WTC11 (cell line): ENCODE results near the gene ANGEL1.

ENCODE experiments used
- ESRRA ChIP-seq: sonication (generic); formaldehyde crosslinking; IDR thresholded peaks from 2 replicates; pipeline ENCODE4 v1.8.1; 2022; ENCODE audit warnings: mild to moderate bottlenecking, missing genetic modification reagents, borderline replicate concordance
- MXD4 ChIP-seq: fragments of 250-450 bp; sonication (Bioruptor Pico); IDR thresholded peaks from 2 replicates; pipeline ENCODE4 v1.8.0; 2021; ENCODE audit warnings: mild to moderate bottlenecking, moderate library complexity, borderline replicate concordance
- ZNF423 ChIP-seq: fragments of 250-450 bp; sonication (Bioruptor Pico); IDR thresholded peaks from 2 replicates; pipeline ENCODE4 v2.1.2; 2022; ENCODE audit warnings: mild to moderate bottlenecking, moderate library complexity
- TF ChIP-seq, protein P1 (sequence below): fragments of 200-600 bp; IDR thresholded peaks from 2 replicates; pipeline ENCODE4 v1.8.0; 2022; ENCODE audit warnings: antibody characterized with exemption
- TF ChIP-seq, protein P2 (sequence below): sonication (generic); formaldehyde crosslinking; IDR thresholded peaks from 2 replicates; pipeline ENCODE4 v1.8.1; 2023; ENCODE audit warnings: mild to moderate bottlenecking, missing genetic modification reagents

DNA sequence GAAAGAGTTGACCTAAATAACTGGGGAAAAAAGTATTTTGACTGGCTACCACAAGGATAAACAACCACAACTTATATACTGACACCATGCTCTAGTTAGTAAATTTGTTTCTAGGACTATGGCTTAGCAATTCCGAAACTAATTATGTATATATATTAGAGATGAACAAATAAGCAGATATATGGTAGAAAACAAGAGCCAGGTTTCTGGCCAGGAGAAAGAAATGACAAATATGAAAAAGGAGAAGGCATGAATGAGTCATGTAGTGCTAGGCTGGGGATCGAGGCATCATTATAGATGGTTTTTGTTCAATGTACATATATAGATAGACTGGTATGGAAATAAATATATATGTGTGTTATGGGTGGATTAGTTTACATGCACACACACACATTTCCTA is 8.0 kb upstream of the ANGEL1 start:
- TF ChIP-seq ESRRA (CRISPR knock-in tag), result no peak
- no peak for TF ChIP-seq MXD4
- TF ChIP-seq, protein P1, sequence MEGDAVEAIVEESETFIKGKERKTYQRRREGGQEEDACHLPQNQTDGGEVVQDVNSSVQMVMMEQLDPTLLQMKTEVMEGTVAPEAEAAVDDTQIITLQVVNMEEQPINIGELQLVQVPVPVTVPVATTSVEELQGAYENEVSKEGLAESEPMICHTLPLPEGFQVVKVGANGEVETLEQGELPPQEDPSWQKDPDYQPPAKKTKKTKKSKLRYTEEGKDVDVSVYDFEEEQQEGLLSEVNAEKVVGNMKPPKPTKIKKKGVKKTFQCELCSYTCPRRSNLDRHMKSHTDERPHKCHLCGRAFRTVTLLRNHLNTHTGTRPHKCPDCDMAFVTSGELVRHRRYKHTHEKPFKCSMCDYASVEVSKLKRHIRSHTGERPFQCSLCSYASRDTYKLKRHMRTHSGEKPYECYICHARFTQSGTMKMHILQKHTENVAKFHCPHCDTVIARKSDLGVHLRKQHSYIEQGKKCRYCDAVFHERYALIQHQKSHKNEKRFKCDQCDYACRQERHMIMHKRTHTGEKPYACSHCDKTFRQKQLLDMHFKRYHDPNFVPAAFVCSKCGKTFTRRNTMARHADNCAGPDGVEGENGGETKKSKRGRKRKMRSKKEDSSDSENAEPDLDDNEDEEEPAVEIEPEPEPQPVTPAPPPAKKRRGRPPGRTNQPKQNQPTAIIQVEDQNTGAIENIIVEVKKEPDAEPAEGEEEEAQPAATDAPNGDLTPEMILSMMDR, result no peak
- no peak for TF ChIP-seq ZNF423 (CRISPR knock-in tag)
- TF ChIP-seq, protein P2, sequence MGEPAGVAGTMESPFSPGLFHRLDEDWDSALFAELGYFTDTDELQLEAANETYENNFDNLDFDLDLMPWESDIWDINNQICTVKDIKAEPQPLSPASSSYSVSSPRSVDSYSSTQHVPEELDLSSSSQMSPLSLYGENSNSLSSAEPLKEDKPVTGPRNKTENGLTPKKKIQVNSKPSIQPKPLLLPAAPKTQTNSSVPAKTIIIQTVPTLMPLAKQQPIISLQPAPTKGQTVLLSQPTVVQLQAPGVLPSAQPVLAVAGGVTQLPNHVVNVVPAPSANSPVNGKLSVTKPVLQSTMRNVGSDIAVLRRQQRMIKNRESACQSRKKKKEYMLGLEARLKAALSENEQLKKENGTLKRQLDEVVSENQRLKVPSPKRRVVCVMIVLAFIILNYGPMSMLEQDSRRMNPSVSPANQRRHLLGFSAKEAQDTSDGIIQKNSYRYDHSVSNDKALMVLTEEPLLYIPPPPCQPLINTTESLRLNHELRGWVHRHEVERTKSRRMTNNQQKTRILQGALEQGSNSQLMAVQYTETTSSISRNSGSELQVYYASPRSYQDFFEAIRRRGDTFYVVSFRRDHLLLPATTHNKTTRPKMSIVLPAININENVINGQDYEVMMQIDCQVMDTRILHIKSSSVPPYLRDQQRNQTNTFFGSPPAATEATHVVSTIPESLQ (CRISPR knock-in tag), result no peak
